GM18951 (cell line): ENCODE data around the gene UBAC1.
"Not testable (repeated sequence)": the region's sequence is repeated elsewhere in the genome, so short reads cannot be mapped to it uniquely, and the experiment has no call there.

Experiments
- POLR2A ChIP-seq: IDR thresholded peaks from 4 replicates; pipeline ENCODE4 v1.6.1; 2011; ENCODE audit warnings: mild to moderate bottlenecking; ENCODE audit not compliant: insufficient read length, insufficient read depth; ENCODE audit errors: extremely low read depth
- in situ Hi-C: fragments of 300-500 bp; cut with MboI; formaldehyde crosslinking; loops from one replicate; pipeline ENCODE4 v1.12.0; 2022; ENCODE audit warnings: low sequenced_read_pairs, mixed read lengths, inconsistent platforms; ENCODE audit not compliant: unreplicated experiment

UBAC1 gene

GRCh38 chr9:135901826-135902225 lies 59.3 kb downstream of the UBAC1 start:
- in situ Hi-C loops = no loop called here
- TF ChIP-seq POLR2A = no peak

GRCh38 chr9:135901031-135901758 lies 60.0 kb downstream of the UBAC1 start:
- TF ChIP-seq POLR2A = no peak
- in situ Hi-C loops = no loop called here

GRCh38 chr9:135898634-135899407 lies 62.4 kb downstream of the UBAC1 start:
- no peak for TF ChIP-seq POLR2A
- in situ Hi-C loops = no loop called here

GRCh38 chr9:135896626-135897025 lies 64.5 kb downstream of the UBAC1 start:
- TF ChIP-seq POLR2A = no peak
- in situ Hi-C loops = no loop called here

- TF ChIP-seq POLR2A = no peak
- in situ Hi-C loops = no loop called here
Measured at GRCh38 chr9:135896205-135896604, 65.0 kb downstream of the UBAC1 start.

GRCh38 chr9:135895202-135895848 lies 65.8 kb downstream of the UBAC1 start:
- in situ Hi-C loops = no loop called here

GRCh38 chr9:135893104-135893503 lies 68.1 kb downstream of the UBAC1 start:
- in situ Hi-C loops = no loop called here
- no peak for TF ChIP-seq POLR2A

More at GRCh38 chr9:135895202-135895848, 65.8 kb downstream of the UBAC1 start:
- TF ChIP-seq POLR2A = no peak

- in situ Hi-C loops = not testable (repeated sequence)
Measured at GRCh38 chr9:135892327-135892726, 68.8 kb downstream of the UBAC1 start.

GRCh38 chr9:135891027-135891631 lies 70.0 kb downstream of the UBAC1 start:
- no peak for TF ChIP-seq POLR2A
- in situ Hi-C loops = no loop called here

- TF ChIP-seq POLR2A = no peak
- in situ Hi-C loops = no loop called here
Measured at GRCh38 chr9:135890190-135891026, 70.8 kb downstream of the UBAC1 start.

GRCh38 chr9:135889564-135890189 lies 71.5 kb downstream of the UBAC1 start:
- TF ChIP-seq POLR2A = no peak
- in situ Hi-C loops = no loop called here

- no peak for TF ChIP-seq POLR2A
- in situ Hi-C loops = no loop called here
Measured at GRCh38 chr9:135888766-135889394, 72.3 kb downstream of the UBAC1 start.
